HepG2 (cell line): ENCODE measurements around the gene NFS1. TPM values are rescaled to one million over a fixed set of nuclear protein-coding genes. Genes with fewer than 3 reads are reported as not detected.

Source experiments
- BATF2 ChIP-seq: sonication (generic); formaldehyde crosslinking; IDR thresholded peaks from 2 replicates; pipeline ENCODE4 v1.8.0; 2022; ENCODE audit warnings: mild to moderate bottlenecking, missing genetic modification reagents, moderate library complexity
- CBX1 ChIP-seq: IDR thresholded peaks from one replicate; pipeline ENCODE4 v1.6.1; 2016; ENCODE audit warnings: antibody characterized with exemption, low read depth
- CCDC6 ChIP-seq: sonication (generic); formaldehyde crosslinking; IDR thresholded peaks from 2 replicates; pipeline ENCODE4 v1.8.1; 2022; ENCODE audit warnings: mild to moderate bottlenecking, missing genetic modification reagents, moderate library complexity
- DNMT1 ChIP-seq: sonication (generic); formaldehyde crosslinking; IDR thresholded peaks from 2 replicates; pipeline ENCODE4 v1.5.1; 2020; ENCODE audit warnings: mild to moderate bottlenecking, missing genetic modification reagents
- E2F2 ChIP-seq: sonication (generic); formaldehyde crosslinking; IDR thresholded peaks from 2 replicates; pipeline ENCODE4 v1.4.0; 2020; ENCODE audit warnings: missing genetic modification reagents, borderline replicate concordance
- ESRRA ChIP-seq: sonication (generic); formaldehyde crosslinking; IDR thresholded peaks from 2 replicates; pipeline ENCODE4 v1.5.1; 2020; ENCODE audit warnings: mild to moderate bottlenecking, low read depth, missing genetic modification reagents
- HOXA5 ChIP-seq: sonication (generic); formaldehyde crosslinking; IDR thresholded peaks from 2 replicates; pipeline ENCODE4 v1.4.0; 2020; ENCODE audit warnings: missing genetic modification reagents
- SRSF4 ChIP-seq: fragments of 200-400 bp; formaldehyde crosslinking; IDR thresholded peaks from one replicate; pipeline ENCODE4 v1.6.1; 2018; ENCODE audit warnings: mild to moderate bottlenecking, low read depth, low read length, moderate library complexity; ENCODE audit not compliant: poor library complexity, severe bottlenecking
- TBL1XR1 ChIP-seq: fragments of 150-350 bp; IDR thresholded peaks from 2 replicates; pipeline ENCODE4 v1.6.1; 2014; ENCODE audit warnings: borderline replicate concordance, low read length; ENCODE audit not compliant: partially characterized antibody
- TOE1 ChIP-seq: sonication (generic); formaldehyde crosslinking; IDR thresholded peaks from 2 replicates; pipeline ENCODE4 v1.4.0; 2020; ENCODE audit warnings: mild to moderate bottlenecking, missing genetic modification reagents
- ZFAT ChIP-seq: sonication (generic); formaldehyde crosslinking; conservative IDR thresholded peaks from 2 replicates; pipeline ENCODE4 v1.8.1; 2023; ENCODE audit warnings: missing genetic modification reagents, inconsistent platforms
- ZFP36 ChIP-seq: fragments of 150-350 bp; IDR thresholded peaks from 2 replicates; pipeline ENCODE4 v1.6.1; 2018; ENCODE audit warnings: borderline replicate concordance, low read length, low read depth; ENCODE audit not compliant: partially characterized antibody
- ZNF160 ChIP-seq: sonication (generic); formaldehyde crosslinking; IDR thresholded peaks from 2 replicates; pipeline ENCODE4 v1.8.0; 2022; ENCODE audit warnings: mild to moderate bottlenecking, inconsistent platforms, missing genetic modification reagents
- ZNF205 ChIP-seq: IDR thresholded peaks from 2 replicates; pipeline ENCODE4 v1.6.1; 2018; ENCODE audit warnings: missing biosample characterization, missing genetic modification reagents
- ZNF557 ChIP-seq: sonication (generic); formaldehyde crosslinking; IDR thresholded peaks from 2 replicates; pipeline ENCODE4 v1.4.0; 2020; ENCODE audit warnings: missing genetic modification reagents
- ZNF670 ChIP-seq: sonication (generic); formaldehyde crosslinking; IDR thresholded peaks from 2 replicates; pipeline ENCODE4 v1.8.0; 2022; ENCODE audit warnings: mild to moderate bottlenecking, missing genetic modification reagents, borderline replicate concordance
- ZNF747 ChIP-seq: sonication (generic); formaldehyde crosslinking; IDR thresholded peaks from 2 replicates; pipeline ENCODE4 v1.8.1; 2023; ENCODE audit warnings: missing genetic modification reagents, mild to moderate bottlenecking, borderline replicate concordance
- ZNF775 ChIP-seq: sonication (generic); formaldehyde crosslinking; IDR thresholded peaks from 2 replicates; pipeline ENCODE4 v1.4.0; 2020; ENCODE audit warnings: missing genetic modification reagents, mild to moderate bottlenecking, moderate library complexity, borderline replicate concordance
- ZNF784 ChIP-seq: sonication (generic); formaldehyde crosslinking; IDR thresholded peaks from 2 replicates; pipeline ENCODE4 v1.5.1; 2020; ENCODE audit warnings: missing genetic modification reagents, mild to moderate bottlenecking, borderline replicate concordance
- polyA plus RNA-seq, 8 experiments: library from polyadenylated mRNA; depleted of rRNA in 3 of 8; stranded (reverse) in 7 of 8; unstranded in 1 of 8; fragments of >200 nt; fragmentation: Illumina TruSeq in 4 of 8; extraction: Trizol in 4 of 8; gene quantifications; 2 replicates each; pipeline versions ENCODE4 v1.2.1 to v1.2.3, GENCODE V29; 2011 to 2016; ENCODE audit warnings: low read depth in 4 of 8, missing spikeins in 1 of 8, mixed read lengths in 1 of 8; ENCODE audit not compliant: insufficient read depth in 1 of 8
- total RNA-seq, 5 experiments: library from RNA; depleted of rRNA; stranded (reverse); fragments of >200 nt; fragmentation: Illumina TruSeq; extraction: Trizol; gene quantifications; 2 replicates each; pipeline ENCODE4 v1.2.3, GENCODE V29; 2016; ENCODE audit warnings: low read depth in 1 of 5
- TF ChIP-seq, protein P1 (sequence below): sonication (generic); formaldehyde crosslinking; IDR thresholded peaks from 2 replicates; pipeline ENCODE4 v1.9.0; 2021; ENCODE audit warnings: missing genetic modification reagents, borderline replicate concordance
- TF ChIP-seq, protein P2 (sequence below): sonication (generic); formaldehyde crosslinking; conservative IDR thresholded peaks from 2 replicates; pipeline ENCODE4 v1.4.0; 2020; ENCODE audit warnings: missing genetic modification reagents
- TF ChIP-seq, protein P3 (sequence below): sonication (generic); formaldehyde crosslinking; conservative IDR thresholded peaks from 2 replicates; pipeline ENCODE4 v1.4.0; 2020; ENCODE audit warnings: mild to moderate bottlenecking, missing genetic modification reagents, moderate library complexity

Gene NFS1
- total and polyA plus RNA-seq, 2 of the 13 experiments (the other 11 are each of a cell fraction or from before 2014, with no cell fraction given), result 65.9 to 88.1 TPM

DNA sequence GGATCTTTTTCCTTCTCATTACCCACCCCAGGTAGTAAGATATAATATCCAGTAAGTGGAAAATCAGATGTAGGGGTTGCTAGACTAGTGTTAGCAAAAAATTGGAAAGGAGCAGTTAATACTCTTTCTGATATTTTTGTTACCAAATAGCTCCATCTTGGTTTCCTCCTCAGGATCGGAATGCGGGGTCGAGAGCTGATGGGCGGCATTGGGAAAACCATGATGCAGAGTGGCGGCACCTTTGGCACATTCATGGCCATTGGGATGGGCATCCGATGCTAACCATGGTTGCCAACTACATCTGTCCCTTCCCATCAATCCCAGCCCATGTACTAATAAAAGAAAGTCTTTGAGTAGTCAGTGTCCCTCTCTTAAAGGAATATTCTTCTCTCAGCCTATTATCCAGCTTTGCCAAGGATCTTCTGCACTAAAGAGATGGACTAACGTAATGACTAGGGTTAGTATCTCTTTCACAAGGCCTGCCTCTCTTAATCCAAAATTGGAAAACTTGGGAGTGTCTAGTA lies 1.5 kb upstream of the NFS1 start (continued):
- TF ChIP-seq, protein P1, sequence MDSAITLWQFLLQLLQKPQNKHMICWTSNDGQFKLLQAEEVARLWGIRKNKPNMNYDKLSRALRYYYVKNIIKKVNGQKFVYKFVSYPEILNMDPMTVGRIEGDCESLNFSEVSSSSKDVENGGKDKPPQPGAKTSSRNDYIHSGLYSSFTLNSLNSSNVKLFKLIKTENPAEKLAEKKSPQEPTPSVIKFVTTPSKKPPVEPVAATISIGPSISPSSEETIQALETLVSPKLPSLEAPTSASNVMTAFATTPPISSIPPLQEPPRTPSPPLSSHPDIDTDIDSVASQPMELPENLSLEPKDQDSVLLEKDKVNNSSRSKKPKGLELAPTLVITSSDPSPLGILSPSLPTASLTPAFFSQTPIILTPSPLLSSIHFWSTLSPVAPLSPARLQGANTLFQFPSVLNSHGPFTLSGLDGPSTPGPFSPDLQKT (CRISPR knock-in tag), result no peak
- TF ChIP-seq ZNF670 (CRISPR knock-in tag) (no peak), E2F2 (CRISPR knock-in tag) (no peak), CCDC6 (no peak), ZFAT (CRISPR knock-in tag) (no peak), ZNF775 (CRISPR knock-in tag) (no peak), ZNF205 (CRISPR knock-in tag) (no peak), DNMT1 (CRISPR knock-in tag) (no peak), ZNF160 (CRISPR knock-in tag) (no peak), ZNF557 (no peak), BATF2 (no peak), ZFP36 (no peak), ESRRA (CRISPR knock-in tag) (no peak), SRSF4 (peak; percentile 76), ZNF784 (CRISPR knock-in tag) (0 out of 2 replicates have a peak, but pooled peaks have one; percentile 45), TBL1XR1 (no peak), TOE1 (no peak; the same call in 1 of the 2 replicates), ZNF747 (CRISPR knock-in tag) (no peak; the same call in 1 of the 2 replicates), HOXA5 (CRISPR knock-in tag) (no peak), CBX1 (no peak)
- TF ChIP-seq, protein P2, sequence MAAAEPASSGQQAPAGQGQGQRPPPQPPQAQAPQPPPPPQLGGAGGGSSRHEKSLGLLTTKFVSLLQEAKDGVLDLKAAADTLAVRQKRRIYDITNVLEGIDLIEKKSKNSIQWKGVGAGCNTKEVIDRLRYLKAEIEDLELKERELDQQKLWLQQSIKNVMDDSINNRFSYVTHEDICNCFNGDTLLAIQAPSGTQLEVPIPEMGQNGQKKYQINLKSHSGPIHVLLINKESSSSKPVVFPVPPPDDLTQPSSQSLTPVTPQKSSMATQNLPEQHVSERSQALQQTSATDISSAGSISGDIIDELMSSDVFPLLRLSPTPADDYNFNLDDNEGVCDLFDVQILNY (CRISPR knock-in tag), result no peak
- TF ChIP-seq, protein P3, sequence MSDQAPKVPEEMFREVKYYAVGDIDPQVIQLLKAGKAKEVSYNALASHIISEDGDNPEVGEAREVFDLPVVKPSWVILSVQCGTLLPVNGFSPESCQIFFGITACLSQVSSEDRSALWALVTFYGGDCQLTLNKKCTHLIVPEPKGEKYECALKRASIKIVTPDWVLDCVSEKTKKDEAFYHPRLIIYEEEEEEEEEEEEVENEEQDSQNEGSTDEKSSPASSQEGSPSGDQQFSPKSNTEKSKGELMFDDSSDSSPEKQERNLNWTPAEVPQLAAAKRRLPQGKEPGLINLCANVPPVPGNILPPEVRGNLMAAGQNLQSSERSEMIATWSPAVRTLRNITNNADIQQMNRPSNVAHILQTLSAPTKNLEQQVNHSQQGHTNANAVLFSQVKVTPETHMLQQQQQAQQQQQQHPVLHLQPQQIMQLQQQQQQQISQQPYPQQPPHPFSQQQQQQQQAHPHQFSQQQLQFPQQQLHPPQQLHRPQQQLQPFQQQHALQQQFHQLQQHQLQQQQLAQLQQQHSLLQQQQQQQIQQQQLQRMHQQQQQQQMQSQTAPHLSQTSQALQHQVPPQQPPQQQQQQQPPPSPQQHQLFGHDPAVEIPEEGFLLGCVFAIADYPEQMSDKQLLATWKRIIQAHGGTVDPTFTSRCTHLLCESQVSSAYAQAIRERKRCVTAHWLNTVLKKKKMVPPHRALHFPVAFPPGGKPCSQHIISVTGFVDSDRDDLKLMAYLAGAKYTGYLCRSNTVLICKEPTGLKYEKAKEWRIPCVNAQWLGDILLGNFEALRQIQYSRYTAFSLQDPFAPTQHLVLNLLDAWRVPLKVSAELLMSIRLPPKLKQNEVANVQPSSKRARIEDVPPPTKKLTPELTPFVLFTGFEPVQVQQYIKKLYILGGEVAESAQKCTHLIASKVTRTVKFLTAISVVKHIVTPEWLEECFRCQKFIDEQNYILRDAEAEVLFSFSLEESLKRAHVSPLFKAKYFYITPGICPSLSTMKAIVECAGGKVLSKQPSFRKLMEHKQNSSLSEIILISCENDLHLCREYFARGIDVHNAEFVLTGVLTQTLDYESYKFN (CRISPR knock-in tag), result no peak; the same call in 1 of the 2 replicates
